ENCODE data around the gene CDKAL1.

Gene CDKAL1

DNA sequence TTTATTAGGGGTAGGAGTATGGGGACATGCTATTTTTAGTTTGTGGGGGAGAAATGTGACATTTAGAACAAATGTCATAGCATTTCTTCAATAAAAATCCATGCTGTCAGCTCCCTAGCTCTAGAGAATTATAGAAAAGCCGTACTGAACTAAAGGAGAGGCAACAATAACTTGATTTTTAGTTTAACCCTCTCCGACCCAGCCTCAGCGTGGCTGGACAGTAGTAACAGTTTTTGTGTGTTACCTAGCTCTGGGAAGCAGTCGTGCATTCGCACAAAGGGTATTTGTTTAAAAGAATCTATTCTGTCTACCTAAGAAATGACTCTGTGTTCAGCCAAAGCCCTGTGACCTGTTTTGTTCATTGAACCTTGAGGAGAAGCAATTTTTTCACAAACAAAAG is 616.9 kb downstream of the CDKAL1 start (continued):
- TF ChIP-seq, protein P1, sequence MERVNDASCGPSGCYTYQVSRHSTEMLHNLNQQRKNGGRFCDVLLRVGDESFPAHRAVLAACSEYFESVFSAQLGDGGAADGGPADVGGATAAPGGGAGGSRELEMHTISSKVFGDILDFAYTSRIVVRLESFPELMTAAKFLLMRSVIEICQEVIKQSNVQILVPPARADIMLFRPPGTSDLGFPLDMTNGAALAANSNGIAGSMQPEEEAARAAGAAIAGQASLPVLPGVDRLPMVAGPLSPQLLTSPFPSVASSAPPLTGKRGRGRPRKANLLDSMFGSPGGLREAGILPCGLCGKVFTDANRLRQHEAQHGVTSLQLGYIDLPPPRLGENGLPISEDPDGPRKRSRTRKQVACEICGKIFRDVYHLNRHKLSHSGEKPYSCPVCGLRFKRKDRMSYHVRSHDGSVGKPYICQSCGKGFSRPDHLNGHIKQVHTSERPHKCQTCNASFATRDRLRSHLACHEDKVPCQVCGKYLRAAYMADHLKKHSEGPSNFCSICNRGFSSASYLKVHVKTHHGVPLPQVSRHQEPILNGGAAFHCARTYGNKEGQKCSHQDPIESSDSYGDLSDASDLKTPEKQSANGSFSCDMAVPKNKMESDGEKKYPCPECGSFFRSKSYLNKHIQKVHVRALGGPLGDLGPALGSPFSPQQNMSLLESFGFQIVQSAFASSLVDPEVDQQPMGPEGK (CRISPR knock-in tag; IDR thresholded peaks at IDR 0.05; ENCODE audit: borderline replicate concordance) = no peak
- TF ChIP-seq OSR1 (CRISPR knock-in tag; IDR thresholded peaks at IDR 0.05) (no peak), ZNF565 (CRISPR knock-in tag; conservative IDR thresholded peaks at IDR 0.05; ENCODE audit: low read depth) (no peak), PPARA (CRISPR knock-in tag; IDR thresholded peaks at IDR 0.05; ENCODE audit: borderline replicate concordance) (no peak), TOX (CRISPR knock-in tag; IDR thresholded peaks at IDR 0.05; ENCODE audit: borderline replicate concordance) (no peak)
- TF ChIP-seq, protein P2, sequence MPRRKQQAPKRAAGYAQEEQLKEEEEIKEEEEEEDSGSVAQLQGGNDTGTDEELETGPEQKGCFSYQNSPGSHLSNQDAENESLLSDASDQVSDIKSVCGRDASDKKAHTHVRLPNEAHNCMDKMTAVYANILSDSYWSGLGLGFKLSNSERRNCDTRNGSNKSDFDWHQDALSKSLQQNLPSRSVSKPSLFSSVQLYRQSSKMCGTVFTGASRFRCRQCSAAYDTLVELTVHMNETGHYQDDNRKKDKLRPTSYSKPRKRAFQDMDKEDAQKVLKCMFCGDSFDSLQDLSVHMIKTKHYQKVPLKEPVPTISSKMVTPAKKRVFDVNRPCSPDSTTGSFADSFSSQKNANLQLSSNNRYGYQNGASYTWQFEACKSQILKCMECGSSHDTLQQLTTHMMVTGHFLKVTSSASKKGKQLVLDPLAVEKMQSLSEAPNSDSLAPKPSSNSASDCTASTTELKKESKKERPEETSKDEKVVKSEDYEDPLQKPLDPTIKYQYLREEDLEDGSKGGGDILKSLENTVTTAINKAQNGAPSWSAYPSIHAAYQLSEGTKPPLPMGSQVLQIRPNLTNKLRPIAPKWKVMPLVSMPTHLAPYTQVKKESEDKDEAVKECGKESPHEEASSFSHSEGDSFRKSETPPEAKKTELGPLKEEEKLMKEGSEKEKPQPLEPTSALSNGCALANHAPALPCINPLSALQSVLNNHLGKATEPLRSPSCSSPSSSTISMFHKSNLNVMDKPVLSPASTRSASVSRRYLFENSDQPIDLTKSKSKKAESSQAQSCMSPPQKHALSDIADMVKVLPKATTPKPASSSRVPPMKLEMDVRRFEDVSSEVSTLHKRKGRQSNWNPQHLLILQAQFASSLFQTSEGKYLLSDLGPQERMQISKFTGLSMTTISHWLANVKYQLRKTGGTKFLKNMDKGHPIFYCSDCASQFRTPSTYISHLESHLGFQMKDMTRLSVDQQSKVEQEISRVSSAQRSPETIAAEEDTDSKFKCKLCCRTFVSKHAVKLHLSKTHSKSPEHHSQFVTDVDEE (CRISPR knock-in tag; IDR thresholded peaks at IDR 0.05) = no peak

DNA sequence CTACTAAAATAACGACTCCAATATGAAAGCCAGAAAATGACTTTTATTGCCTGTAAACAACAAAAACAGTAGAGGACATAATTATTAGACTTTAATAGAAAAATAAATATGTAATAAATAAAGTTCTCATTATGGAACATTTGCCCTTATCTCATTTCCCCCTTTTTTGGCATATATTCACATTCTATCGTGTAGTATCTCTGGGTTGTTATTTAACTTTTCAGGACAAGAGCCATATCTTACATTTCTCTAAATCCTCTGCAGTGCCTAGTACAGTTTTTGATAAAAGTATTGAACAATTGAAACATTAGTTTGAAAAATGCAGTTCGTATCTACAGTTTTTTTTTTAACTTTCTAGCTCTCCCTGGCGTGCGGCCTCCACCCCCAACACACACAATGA is 617.3 kb downstream of the CDKAL1 start:
- TF ChIP-seq, protein P2 (CRISPR knock-in tag; IDR thresholded peaks at IDR 0.05) = no peak
- TF ChIP-seq ZFP30 (CRISPR knock-in tag; IDR thresholded peaks at IDR 0.05) (no peak), ZC3H10 (CRISPR knock-in tag; IDR thresholded peaks at IDR 0.05) (no peak), ZNF8 (CRISPR knock-in tag; IDR thresholded peaks at IDR 0.05) (no peak), TCF4 (CRISPR knock-in tag; IDR thresholded peaks at IDR 0.05; ENCODE audit: borderline replicate concordance) (no peak), ZNF565 (CRISPR knock-in tag; conservative IDR thresholded peaks at IDR 0.05; ENCODE audit: low read depth) (no peak), CSDC2 (CRISPR knock-in tag; IDR thresholded peaks at IDR 0.05) (no peak), OSR1 (CRISPR knock-in tag; IDR thresholded peaks at IDR 0.05) (no peak), PPARA (CRISPR knock-in tag; IDR thresholded peaks at IDR 0.05; ENCODE audit: borderline replicate concordance) (no peak), GLIS3 (CRISPR knock-in tag; IDR thresholded peaks at IDR 0.05) (no peak), SNAI2 (CRISPR knock-in tag; IDR thresholded peaks at IDR 0.05) (no peak), BACH2 (CRISPR knock-in tag; IDR thresholded peaks at IDR 0.05; ENCODE audit: borderline replicate concordance) (no peak), ISL1 (CRISPR knock-in tag; IDR thresholded peaks at IDR 0.05) (no peak), ZNF70 (CRISPR knock-in tag; IDR thresholded peaks at IDR 0.05) (no peak), ZFP3 (CRISPR knock-in tag; IDR thresholded peaks at IDR 0.05) (no peak), TOX (CRISPR knock-in tag; IDR thresholded peaks at IDR 0.05; ENCODE audit: borderline replicate concordance) (no peak)
- TF ChIP-seq, protein P3, sequence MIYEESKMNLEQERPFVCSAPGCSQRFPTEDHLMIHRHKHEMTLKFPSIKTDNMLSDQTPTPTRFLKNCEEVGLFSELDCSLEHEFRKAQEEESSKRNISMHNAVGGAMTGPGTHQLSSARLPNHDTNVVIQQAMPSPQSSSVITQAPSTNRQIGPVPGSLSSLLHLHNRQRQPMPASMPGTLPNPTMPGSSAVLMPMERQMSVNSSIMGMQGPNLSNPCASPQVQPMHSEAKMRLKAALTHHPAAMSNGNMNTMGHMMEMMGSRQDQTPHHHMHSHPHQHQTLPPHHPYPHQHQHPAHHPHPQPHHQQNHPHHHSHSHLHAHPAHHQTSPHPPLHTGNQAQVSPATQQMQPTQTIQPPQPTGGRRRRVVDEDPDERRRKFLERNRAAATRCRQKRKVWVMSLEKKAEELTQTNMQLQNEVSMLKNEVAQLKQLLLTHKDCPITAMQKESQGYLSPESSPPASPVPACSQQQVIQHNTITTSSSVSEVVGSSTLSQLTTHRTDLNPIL (CRISPR knock-in tag; IDR thresholded peaks at IDR 0.05; ENCODE audit: low read depth) = no peak
- TF ChIP-seq, protein P4, sequence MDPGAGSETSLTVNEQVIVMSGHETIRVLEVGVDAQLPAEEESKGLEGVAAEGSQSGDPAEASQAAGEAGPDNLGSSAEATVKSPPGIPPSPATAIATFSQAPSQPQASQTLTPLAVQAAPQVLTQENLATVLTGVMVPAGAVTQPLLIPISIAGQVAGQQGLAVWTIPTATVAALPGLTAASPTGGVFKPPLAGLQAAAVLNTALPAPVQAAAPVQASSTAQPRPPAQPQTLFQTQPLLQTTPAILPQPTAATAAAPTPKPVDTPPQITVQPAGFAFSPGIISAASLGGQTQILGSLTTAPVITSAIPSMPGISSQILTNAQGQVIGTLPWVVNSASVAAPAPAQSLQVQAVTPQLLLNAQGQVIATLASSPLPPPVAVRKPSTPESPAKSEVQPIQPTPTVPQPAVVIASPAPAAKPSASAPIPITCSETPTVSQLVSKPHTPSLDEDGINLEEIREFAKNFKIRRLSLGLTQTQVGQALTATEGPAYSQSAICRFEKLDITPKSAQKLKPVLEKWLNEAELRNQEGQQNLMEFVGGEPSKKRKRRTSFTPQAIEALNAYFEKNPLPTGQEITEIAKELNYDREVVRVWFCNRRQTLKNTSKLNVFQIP (CRISPR knock-in tag; IDR thresholded peaks at IDR 0.05; ENCODE audit: borderline replicate concordance, low read depth) = no peak
- no peak for ATAC-seq

Measured in SK-N-SH treated with all-trans-retinoic acid at 6 μM for 48 hours (cell line).